ENCODE data around the gene PLA2G15. TPM values are rescaled to one million over a fixed set of nuclear protein-coding genes. Genes with fewer than 3 reads are reported as not detected.

Gene PLA2G15
- total and polyA plus RNA-seq, 2 experiments from 2014 or later = 3.1 to 14.8 TPM

DNA sequence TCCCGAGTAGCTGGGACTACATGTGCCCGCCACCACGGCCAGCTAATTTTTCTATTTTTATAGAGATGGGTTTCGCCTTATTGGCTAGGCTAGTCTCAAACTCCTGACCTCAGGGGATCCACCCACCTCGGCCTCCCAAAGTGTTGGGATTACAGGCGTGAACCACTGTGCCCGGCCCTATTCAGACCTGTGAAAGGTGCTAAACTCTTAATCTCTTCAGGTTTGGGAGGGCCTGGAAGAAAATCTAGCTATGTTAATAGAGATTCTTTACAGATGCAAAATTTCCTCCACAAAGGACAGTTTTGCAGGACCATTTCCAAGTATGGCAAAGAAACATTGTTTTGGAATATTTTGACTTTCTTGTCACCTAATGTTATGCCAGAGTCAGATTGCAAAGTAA, 3.1 kb upstream of the PLA2G15 start (continued):
- TF ChIP-seq POLR2AphosphoS5 (IDR thresholded peaks at IDR 0.05; ENCODE audit: low read depth) (no peak), CREB1 (CRISPR knock-in tag; IDR thresholded peaks at IDR 0.05; ENCODE audit: low read depth) (no peak), JUNB (IDR thresholded peaks at IDR 0.05; ENCODE audit: unreplicated experiment) (no peak), NANOG (IDR thresholded peaks at IDR 0.05; ENCODE audit: borderline replicate concordance) (no peak), STAT1 (IDR thresholded peaks at IDR 0.05; ENCODE audit: unreplicated experiment) (no peak)
- TF ChIP-seq, protein P1, sequence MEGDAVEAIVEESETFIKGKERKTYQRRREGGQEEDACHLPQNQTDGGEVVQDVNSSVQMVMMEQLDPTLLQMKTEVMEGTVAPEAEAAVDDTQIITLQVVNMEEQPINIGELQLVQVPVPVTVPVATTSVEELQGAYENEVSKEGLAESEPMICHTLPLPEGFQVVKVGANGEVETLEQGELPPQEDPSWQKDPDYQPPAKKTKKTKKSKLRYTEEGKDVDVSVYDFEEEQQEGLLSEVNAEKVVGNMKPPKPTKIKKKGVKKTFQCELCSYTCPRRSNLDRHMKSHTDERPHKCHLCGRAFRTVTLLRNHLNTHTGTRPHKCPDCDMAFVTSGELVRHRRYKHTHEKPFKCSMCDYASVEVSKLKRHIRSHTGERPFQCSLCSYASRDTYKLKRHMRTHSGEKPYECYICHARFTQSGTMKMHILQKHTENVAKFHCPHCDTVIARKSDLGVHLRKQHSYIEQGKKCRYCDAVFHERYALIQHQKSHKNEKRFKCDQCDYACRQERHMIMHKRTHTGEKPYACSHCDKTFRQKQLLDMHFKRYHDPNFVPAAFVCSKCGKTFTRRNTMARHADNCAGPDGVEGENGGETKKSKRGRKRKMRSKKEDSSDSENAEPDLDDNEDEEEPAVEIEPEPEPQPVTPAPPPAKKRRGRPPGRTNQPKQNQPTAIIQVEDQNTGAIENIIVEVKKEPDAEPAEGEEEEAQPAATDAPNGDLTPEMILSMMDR (conservative IDR thresholded peaks at IDR 0.05; ENCODE audit: low read depth in 2 of 2) = no peak
- TF ChIP-seq, protein P2, sequence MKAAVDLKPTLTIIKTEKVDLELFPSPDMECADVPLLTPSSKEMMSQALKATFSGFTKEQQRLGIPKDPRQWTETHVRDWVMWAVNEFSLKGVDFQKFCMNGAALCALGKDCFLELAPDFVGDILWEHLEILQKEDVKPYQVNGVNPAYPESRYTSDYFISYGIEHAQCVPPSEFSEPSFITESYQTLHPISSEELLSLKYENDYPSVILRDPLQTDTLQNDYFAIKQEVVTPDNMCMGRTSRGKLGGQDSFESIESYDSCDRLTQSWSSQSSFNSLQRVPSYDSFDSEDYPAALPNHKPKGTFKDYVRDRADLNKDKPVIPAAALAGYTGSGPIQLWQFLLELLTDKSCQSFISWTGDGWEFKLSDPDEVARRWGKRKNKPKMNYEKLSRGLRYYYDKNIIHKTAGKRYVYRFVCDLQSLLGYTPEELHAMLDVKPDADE (IDR thresholded peaks at IDR 0.05) = no peak

DNA sequence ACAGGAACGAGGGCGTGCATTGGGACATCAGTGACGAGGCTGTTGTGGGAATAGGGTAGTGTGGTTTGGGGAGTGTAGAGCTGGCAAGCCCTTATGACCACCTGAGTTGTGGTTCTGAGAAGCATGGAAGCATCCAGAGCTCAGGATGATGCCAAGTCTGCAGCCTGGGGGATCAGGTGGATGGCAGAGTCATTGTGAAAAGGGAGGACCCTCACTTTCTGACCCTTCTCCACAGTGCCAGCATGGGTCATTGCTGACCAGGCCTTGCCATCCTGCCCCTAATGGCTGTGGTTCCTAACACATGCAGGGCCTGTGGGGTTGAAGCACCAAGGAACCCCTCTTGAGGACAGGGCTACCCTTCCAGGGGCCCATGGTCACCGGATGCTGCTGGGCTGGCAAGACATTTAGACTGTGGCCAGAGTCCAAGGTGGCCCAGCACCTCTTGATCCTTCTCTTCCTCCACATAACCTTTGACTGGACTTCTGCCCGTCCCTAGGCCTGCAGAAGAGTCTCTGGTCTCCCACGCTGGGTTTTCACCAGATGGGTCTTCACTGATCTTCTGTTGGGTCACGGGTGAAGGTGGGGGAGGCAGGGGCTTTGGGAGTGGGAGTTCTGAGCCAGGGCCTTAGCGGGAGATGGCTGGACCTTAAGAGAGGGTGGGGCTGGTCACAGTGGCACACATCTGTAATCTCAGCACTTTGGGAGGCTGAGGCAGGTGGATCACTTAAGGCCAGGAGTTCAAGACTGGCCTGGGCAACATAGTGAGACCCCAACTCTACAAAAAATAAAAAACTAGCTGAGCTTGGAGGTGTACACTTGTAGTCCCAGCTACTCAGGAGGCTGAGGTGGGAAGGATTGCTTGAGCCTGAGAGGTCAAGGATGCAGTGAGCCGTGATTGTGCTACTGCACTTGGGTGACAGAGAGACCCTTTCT, 2.0 kb upstream of the PLA2G15 start:
- 0 out of 2 replicates have a peak, but pooled peaks cover 5% of the 10 kb centered on the region for H3F3A ChIP-seq (replicated peaks; ENCODE audit: low read depth)
- DNase-seq (ENCODE audit: low spot score) = no peak
- ATAC-seq = no peak
- Mint-ChIP-seq H3K27ac (no peak overlapping the region; the same call in 1 of the 2 replicates), H3K36me3 (ENCODE audit: low read depth) (no peaks in the 10 kb centered on the region), H3K27me3 (ENCODE audit: insufficient read depth, low read depth, poor library complexity) (peaks cover 34% of the 10 kb centered on the region), H3K9me3 (no peaks in the 10 kb centered on the region; the same call in 2 of the 3 replicates), H3K4me1 (peaks cover 7% of the 10 kb centered on the region; the same call in 1 of the 3 replicates), H3K4me3 (no peak overlapping the region)
- no peaks in the 10 kb centered on the region; the same call in 1 of the 2 replicates for H3K4me1 ChIP-seq (ENCODE audit: insufficient read depth)
- H3K36me3 ChIP-seq (ENCODE audit: insufficient read depth) = no peaks in the 10 kb centered on the region
- no peaks in the 10 kb centered on the region; the same call in 1 of the 2 replicates for H4K20me1 ChIP-seq (replicated peaks; ENCODE audit: insufficient read depth)
- H2AFZ ChIP-seq = no peak overlapping the region
- no peaks in the 10 kb centered on the region for H3K9me2 ChIP-seq (ENCODE audit: insufficient read depth)
- no peak overlapping the region for H3K4me2 ChIP-seq
- H3K4me3 ChIP-seq = no peak overlapping the region
- peaks cover 12% of the 10 kb centered on the region; the same call in 1 of the 2 replicates for H3K27me3 ChIP-seq (ENCODE audit: insufficient read depth)
- H3K79me2 ChIP-seq (replicated peaks; ENCODE audit: insufficient read depth) = no peaks in the 10 kb centered on the region
- no peak overlapping the region for H3K27ac ChIP-seq (ENCODE audit: low read depth)
- TF ChIP-seq CREB1 (CRISPR knock-in tag; IDR thresholded peaks at IDR 0.05; ENCODE audit: low read depth) = no peak
- TF ChIP-seq, protein P3, sequence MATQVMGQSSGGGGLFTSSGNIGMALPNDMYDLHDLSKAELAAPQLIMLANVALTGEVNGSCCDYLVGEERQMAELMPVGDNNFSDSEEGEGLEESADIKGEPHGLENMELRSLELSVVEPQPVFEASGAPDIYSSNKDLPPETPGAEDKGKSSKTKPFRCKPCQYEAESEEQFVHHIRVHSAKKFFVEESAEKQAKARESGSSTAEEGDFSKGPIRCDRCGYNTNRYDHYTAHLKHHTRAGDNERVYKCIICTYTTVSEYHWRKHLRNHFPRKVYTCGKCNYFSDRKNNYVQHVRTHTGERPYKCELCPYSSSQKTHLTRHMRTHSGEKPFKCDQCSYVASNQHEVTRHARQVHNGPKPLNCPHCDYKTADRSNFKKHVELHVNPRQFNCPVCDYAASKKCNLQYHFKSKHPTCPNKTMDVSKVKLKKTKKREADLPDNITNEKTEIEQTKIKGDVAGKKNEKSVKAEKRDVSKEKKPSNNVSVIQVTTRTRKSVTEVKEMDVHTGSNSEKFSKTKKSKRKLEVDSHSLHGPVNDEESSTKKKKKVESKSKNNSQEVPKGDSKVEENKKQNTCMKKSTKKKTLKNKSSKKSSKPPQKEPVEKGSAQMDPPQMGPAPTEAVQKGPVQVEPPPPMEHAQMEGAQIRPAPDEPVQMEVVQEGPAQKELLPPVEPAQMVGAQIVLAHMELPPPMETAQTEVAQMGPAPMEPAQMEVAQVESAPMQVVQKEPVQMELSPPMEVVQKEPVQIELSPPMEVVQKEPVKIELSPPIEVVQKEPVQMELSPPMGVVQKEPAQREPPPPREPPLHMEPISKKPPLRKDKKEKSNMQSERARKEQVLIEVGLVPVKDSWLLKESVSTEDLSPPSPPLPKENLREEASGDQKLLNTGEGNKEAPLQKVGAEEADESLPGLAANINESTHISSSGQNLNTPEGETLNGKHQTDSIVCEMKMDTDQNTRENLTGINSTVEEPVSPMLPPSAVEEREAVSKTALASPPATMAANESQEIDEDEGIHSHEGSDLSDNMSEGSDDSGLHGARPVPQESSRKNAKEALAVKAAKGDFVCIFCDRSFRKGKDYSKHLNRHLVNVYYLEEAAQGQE (IDR thresholded peaks at IDR 0.05; ENCODE audit: unreplicated experiment) = no peak
- no peak for TF ChIP-seq ZNF331 (CRISPR knock-in tag; IDR thresholded peaks at IDR 0.05; ENCODE audit: low read depth)
- TF ChIP-seq ZNF114 (CRISPR knock-in tag; IDR thresholded peaks at IDR 0.05) = no peak
- TF ChIP-seq EZH2 (IDR thresholded peaks at IDR 0.05; ENCODE audit: low read depth, unreplicated experiment) = no peak
- TF ChIP-seq, protein P2 (IDR thresholded peaks at IDR 0.05) = no peak

Measured in GM23338 (cell line).